MM.1S (cell line): ENCODE data around the gene PON1.

ENCODE experiments used
- CTCF ChIP-seq: fragments of 300-600 bp; sonication (generic); IDR thresholded peaks from 2 replicates; pipeline ENCODE4 v1.5.1; 2016; ENCODE audit warnings: antibody characterized with exemption, low read length, mixed read lengths
- EZH2phosphoT487 ChIP-seq: fragments of 300-600 bp; sonication (generic); IDR thresholded peaks from 2 replicates; pipeline ENCODE4 v1.6.1; 2018; ENCODE audit warnings: antibody characterized with exemption, low read length

- no peak for TF ChIP-seq EZH2phosphoT487
- no peak for TF ChIP-seq CTCF
These were observed 5.7 kb downstream of the PON1 start for GRCh38 chr7:95318501-95319100.
